ENCODE data around the gene COMMD6. TPM values are rescaled to one million over a fixed set of nuclear protein-coding genes. Genes with fewer than 3 reads are reported as not detected.

The COMMD6 gene
- total and polyA plus RNA-seq, 2 experiments from 2014 or later = 34.9 to 339 TPM

DNA sequence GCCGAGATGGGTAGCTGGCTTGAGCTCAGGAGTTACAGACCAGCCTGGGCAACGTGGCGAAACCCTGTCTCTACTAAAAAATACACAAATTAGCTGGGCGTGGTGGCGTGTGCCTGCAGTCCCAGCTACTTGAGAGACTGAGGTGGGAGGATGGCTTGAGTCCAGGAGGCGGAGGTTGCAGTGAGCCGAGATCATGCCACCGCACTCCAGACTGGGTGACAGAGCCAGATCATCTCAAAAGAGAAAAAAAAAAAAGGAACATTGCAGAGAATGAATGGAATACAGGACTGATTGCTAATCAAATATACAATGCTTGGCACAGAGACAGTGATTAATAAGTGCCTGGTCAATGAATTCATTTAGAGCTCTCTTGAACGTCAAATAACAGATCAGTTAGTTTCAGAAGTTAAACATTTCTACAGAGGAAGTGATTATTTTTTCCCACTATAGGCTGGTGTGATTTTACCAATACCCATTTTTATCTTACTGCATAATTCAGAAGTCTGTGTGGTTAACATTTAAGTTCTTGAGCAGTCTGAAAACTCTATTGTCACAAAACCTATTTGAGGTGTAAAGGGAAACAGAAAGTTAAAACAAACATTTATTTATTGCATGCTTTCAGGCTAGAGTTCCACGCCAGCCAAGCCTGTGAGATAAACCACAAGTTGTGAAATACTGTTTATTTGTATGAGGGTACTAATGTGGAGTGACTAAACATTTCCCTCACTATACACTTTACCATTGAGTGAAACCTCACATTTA lies 48.0 kb downstream of the COMMD6 start:
- no peak for ATAC-seq
- TF ChIP-seq STAT1 (IDR thresholded peaks at IDR 0.05; ENCODE audit: unreplicated experiment) (no peak), ZNF462 (CRISPR knock-in tag; IDR thresholded peaks at IDR 0.05) (no peak), EZH2 (IDR thresholded peaks at IDR 0.05; ENCODE audit: low read depth, unreplicated experiment) (no peak), JUNB (IDR thresholded peaks at IDR 0.05; ENCODE audit: unreplicated experiment) (no peak), ZNF114 (CRISPR knock-in tag; IDR thresholded peaks at IDR 0.05) (no peak)
- TF ChIP-seq, protein P1, sequence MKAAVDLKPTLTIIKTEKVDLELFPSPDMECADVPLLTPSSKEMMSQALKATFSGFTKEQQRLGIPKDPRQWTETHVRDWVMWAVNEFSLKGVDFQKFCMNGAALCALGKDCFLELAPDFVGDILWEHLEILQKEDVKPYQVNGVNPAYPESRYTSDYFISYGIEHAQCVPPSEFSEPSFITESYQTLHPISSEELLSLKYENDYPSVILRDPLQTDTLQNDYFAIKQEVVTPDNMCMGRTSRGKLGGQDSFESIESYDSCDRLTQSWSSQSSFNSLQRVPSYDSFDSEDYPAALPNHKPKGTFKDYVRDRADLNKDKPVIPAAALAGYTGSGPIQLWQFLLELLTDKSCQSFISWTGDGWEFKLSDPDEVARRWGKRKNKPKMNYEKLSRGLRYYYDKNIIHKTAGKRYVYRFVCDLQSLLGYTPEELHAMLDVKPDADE (IDR thresholded peaks at IDR 0.05) = no peak

More for the DNA sequence above, 48.0 kb downstream of the COMMD6 start:
- H3K4me3 ChIP-seq = no peak overlapping the region
- H3K36me3 ChIP-seq (ENCODE audit: insufficient read depth) = no peaks in the 10 kb centered on the region
- no peak overlapping the region for H3K27ac ChIP-seq (ENCODE audit: low read depth)
- no peaks in the 10 kb centered on the region for H3K36me3 Mint-ChIP-seq (ENCODE audit: low read depth)
- no peaks in the 10 kb centered on the region for H3K79me2 ChIP-seq (replicated peaks; ENCODE audit: insufficient read depth)
- no peak overlapping the region for H3K27ac Mint-ChIP-seq
- peaks cover 13% of the 10 kb centered on the region for H3K4me1 Mint-ChIP-seq
- no peak overlapping the region for H3K4me2 ChIP-seq
- H3K27me3 Mint-ChIP-seq (ENCODE audit: insufficient read depth, low read depth, poor library complexity) = peaks cover 4% of the 10 kb centered on the region
- peaks cover 7% of the 10 kb centered on the region for H3K4me1 ChIP-seq (ENCODE audit: insufficient read depth)
- no peaks in the 10 kb centered on the region for H3K9me3 Mint-ChIP-seq
- H3K9me2 ChIP-seq (ENCODE audit: insufficient read depth) = no peaks in the 10 kb centered on the region
- no peaks in the 10 kb centered on the region for H3F3A ChIP-seq (replicated peaks; ENCODE audit: low read depth)
- peak overlapping the region; percentile 14; the same call in 1 of the 2 replicates for H2AFZ ChIP-seq
- no peak overlapping the region for H3K4me3 Mint-ChIP-seq
- H3K27me3 ChIP-seq (ENCODE audit: insufficient read depth) = no peaks in the 10 kb centered on the region
- no peak for DNase-seq (ENCODE audit: low spot score)
- H4K20me1 ChIP-seq (replicated peaks; ENCODE audit: insufficient read depth) = no peaks in the 10 kb centered on the region
